PFSK-1 (cell line): ENCODE data around the gene FGF1.

Experiments used
- FOXP2 ChIP-seq: optimal IDR thresholded peaks from 2 replicates; pipeline ENCODE3; 2011; ENCODE audit warnings: borderline replicate concordance, control low read depth, inconsistent platforms; ENCODE audit not compliant: insufficient read depth; ENCODE audit errors: extremely low read length, extremely low read depth
- POLR2AphosphoS5 ChIP-seq: IDR thresholded peaks from 2 replicates; pipeline ENCODE4 v1.6.1; 2012; ENCODE audit warnings: low read depth, mild to moderate bottlenecking, control low read depth, low read length, moderate library complexity
- SIN3A ChIP-seq: IDR thresholded peaks from 2 replicates; pipeline ENCODE4 v1.6.1; 2012; ENCODE audit warnings: mild to moderate bottlenecking, low read length, moderate library complexity, borderline replicate concordance; ENCODE audit not compliant: insufficient read depth
- TAF1 ChIP-seq: IDR thresholded peaks from 2 replicates; pipeline ENCODE4 v1.6.1; 2012; ENCODE audit warnings: low read length, control low read depth, borderline replicate concordance; ENCODE audit not compliant: insufficient read depth
- TF ChIP-seq, protein P1 (sequence below), 2 experiments: IDR thresholded peaks; 2 replicates each; pipeline versions ENCODE4 v1.6.1 to v1.8.0; 2011 to 2012; ENCODE audit warnings: low read depth in 2 of 2, low read length in 2 of 2, control low read depth in 1 of 2, inconsistent platforms in 1 of 2, mild to moderate bottlenecking in 1 of 2, moderate library complexity in 1 of 2; ENCODE audit not compliant: insufficient read depth in 1 of 2

The FGF1 gene

DNA sequence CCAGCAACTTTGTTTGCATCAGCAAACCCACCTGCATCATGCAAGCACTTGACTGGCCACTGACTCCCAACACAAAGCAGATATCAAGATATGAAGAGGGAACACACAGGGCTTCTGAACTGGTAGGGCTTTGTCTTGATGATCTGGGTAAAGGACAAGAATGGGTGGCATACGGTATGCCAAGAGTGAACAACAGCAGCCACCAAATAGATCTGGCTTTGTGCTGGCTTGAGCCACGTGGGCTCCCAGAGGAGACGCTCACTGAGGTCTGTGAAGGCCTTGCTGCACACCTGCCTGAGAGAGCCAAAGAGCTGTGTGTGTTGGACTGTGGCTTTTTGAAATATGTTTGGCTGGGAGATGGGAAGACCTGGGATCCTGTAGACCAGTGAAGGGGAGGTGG, 43.5 kb downstream of the FGF1 start:
- TF ChIP-seq, protein P1, sequence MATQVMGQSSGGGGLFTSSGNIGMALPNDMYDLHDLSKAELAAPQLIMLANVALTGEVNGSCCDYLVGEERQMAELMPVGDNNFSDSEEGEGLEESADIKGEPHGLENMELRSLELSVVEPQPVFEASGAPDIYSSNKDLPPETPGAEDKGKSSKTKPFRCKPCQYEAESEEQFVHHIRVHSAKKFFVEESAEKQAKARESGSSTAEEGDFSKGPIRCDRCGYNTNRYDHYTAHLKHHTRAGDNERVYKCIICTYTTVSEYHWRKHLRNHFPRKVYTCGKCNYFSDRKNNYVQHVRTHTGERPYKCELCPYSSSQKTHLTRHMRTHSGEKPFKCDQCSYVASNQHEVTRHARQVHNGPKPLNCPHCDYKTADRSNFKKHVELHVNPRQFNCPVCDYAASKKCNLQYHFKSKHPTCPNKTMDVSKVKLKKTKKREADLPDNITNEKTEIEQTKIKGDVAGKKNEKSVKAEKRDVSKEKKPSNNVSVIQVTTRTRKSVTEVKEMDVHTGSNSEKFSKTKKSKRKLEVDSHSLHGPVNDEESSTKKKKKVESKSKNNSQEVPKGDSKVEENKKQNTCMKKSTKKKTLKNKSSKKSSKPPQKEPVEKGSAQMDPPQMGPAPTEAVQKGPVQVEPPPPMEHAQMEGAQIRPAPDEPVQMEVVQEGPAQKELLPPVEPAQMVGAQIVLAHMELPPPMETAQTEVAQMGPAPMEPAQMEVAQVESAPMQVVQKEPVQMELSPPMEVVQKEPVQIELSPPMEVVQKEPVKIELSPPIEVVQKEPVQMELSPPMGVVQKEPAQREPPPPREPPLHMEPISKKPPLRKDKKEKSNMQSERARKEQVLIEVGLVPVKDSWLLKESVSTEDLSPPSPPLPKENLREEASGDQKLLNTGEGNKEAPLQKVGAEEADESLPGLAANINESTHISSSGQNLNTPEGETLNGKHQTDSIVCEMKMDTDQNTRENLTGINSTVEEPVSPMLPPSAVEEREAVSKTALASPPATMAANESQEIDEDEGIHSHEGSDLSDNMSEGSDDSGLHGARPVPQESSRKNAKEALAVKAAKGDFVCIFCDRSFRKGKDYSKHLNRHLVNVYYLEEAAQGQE (IDR thresholded peaks at IDR 0.05; ENCODE audit: insufficient read depth in 1 of 2, low read depth in 2 of 2, low read length in 2 of 2) = no peak
- TF ChIP-seq SIN3A = no peak
- TF ChIP-seq FOXP2 = no peak
- no peak for TF ChIP-seq POLR2AphosphoS5
- no peak for TF ChIP-seq TAF1

- TF ChIP-seq FOXP2 (no peak), TAF1 (no peak)
- TF ChIP-seq, protein P1 (IDR thresholded peaks at IDR 0.05; ENCODE audit: insufficient read depth in 1 of 2, low read depth in 2 of 2, low read length in 2 of 2) = no peak
Observed at GRCh38 chr5:142641711-142642110, 44.2 kb downstream of the FGF1 start.

GRCh38 chr5:142640316-142641005, 45.4 kb downstream of the FGF1 start:
- TF ChIP-seq FOXP2 (no peak), SIN3A (no peak), POLR2AphosphoS5 (no peak), TAF1 (no peak)
- TF ChIP-seq, protein P1 (IDR thresholded peaks at IDR 0.05; ENCODE audit: insufficient read depth in 1 of 2, low read depth in 2 of 2, low read length in 2 of 2) = no peak

DNA sequence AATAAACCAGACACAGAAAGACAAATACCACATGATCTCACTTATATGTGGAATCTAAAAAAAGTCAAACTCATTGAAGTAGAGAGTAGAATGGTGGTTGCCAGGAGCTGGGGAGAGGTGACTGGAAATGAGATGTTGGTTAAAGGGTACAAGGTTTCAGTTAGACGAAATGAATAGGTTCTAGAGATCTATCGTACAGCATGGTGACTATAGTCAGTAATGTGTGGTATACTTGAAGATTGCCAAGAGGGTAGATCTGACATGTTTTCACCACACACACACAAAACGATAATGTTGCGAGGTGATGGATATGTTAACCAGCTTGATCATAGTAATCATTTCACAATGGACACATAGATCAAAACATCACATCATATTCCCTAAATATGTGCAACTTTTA, 46.4 kb downstream of the FGF1 start:
- TF ChIP-seq TAF1 (no peak), FOXP2 (no peak), SIN3A (no peak)
- TF ChIP-seq, protein P1 (IDR thresholded peaks at IDR 0.05; ENCODE audit: insufficient read depth in 1 of 2, low read depth in 2 of 2, low read length in 2 of 2) = no peak

DNA sequence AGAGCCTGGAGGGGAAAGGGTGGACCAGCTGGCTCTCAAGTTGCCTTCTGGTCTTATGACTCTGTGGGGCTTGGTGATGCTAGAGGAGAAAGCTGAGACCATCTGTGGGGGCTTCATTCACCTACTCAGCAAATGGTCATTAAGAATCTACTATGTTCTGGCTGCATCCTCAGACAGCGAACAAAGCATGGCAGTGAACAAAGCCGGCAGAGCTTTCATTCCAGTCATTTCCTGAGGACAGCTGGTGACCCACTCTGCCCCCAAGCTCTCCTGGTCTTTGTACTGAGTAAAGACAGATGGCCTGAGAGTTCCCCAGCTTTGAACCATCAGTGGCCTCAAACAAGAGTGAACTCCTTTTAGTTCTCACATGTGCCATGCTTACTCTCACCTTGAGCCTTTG, 48.0 kb downstream of the FGF1 start:
- TF ChIP-seq SIN3A (no peak), TAF1 (no peak), POLR2AphosphoS5 (no peak), FOXP2 (no peak)
- TF ChIP-seq, protein P1 (IDR thresholded peaks at IDR 0.05; ENCODE audit: insufficient read depth in 1 of 2, low read depth in 2 of 2, low read length in 2 of 2) = no peak
